ENCODE data around the gene GPSM1.

GPSM1 gene

GRCh38 chr9:136292591-136293448, 34.5 kb upstream of the GPSM1 start:
- no peak overlapping the region for H3K27ac ChIP-seq (ENCODE audit: low read depth, low read length)
- peaks cover 0 to 37% of the 10 kb centered on the region in 2 donors for H3K27me3 ChIP-seq (ENCODE audit: control insufficient read depth in 1 of 2, insufficient read depth in 2 of 2, low read length in 2 of 2)
- no peak overlapping the region for H3K9ac ChIP-seq (ENCODE audit: low read length)
- H3K4me3 ChIP-seq (ENCODE audit: low read depth in 1 of 2, low read length in 2 of 2), result no peak overlapping the region
- H3K9me3 ChIP-seq (ENCODE audit: low read length), result no peaks in the 10 kb centered on the region
- no peaks in the 10 kb centered on the region for H3K36me3 ChIP-seq (ENCODE audit: insufficient read depth, low read length)
- H3K4me1 ChIP-seq (ENCODE audit: insufficient read depth, low read length), result no peaks in the 10 kb centered on the region

- no peaks in the 10 kb centered on the region for H3K36me3 ChIP-seq (ENCODE audit: insufficient read depth, low read length)
- no peak overlapping the region for H3K9ac ChIP-seq (ENCODE audit: low read length)
- H3K9me3 ChIP-seq (ENCODE audit: low read length), result no peaks in the 10 kb centered on the region
- H3K4me3 ChIP-seq (ENCODE audit: low read depth in 1 of 2, low read length in 2 of 2), result no peak overlapping the region
- peaks cover 0 to 35% of the 10 kb centered on the region in 2 donors for H3K27me3 ChIP-seq (ENCODE audit: control insufficient read depth in 1 of 2, insufficient read depth in 2 of 2, low read length in 2 of 2)
- H3K27ac ChIP-seq (ENCODE audit: low read depth, low read length), result no peak overlapping the region
- H3K4me1 ChIP-seq (ENCODE audit: insufficient read depth, low read length), result no peaks in the 10 kb centered on the region
Measured at GRCh38 chr9:136293476-136294077, 33.8 kb upstream of the GPSM1 start.

DNA sequence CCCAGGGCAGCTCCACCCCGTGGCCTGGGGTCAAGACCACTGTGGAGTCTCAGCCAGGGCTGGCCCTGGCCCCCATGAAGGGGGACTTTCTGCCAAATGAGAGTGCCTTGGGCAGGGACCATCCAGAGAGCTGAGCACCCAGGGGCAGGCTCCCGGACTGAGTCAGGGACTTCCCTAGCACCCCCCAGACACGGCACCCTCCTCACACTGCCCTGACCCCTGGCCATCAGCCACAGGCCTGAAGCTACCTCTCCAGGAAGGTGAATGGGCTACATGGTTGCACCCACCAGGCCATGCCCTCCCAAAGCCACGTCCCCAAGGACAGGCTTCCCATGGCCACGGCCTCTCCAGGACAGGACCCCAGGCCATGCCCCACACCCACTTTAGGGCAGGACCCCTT, 32.9 kb upstream of the GPSM1 start:
- peaks cover 0 to 32% of the 10 kb centered on the region in 2 donors for H3K27me3 ChIP-seq (ENCODE audit: control insufficient read depth in 1 of 2, insufficient read depth in 2 of 2, low read length in 2 of 2)
- H3K4me1 ChIP-seq (ENCODE audit: insufficient read depth, low read length), result no peaks in the 10 kb centered on the region

DNA sequence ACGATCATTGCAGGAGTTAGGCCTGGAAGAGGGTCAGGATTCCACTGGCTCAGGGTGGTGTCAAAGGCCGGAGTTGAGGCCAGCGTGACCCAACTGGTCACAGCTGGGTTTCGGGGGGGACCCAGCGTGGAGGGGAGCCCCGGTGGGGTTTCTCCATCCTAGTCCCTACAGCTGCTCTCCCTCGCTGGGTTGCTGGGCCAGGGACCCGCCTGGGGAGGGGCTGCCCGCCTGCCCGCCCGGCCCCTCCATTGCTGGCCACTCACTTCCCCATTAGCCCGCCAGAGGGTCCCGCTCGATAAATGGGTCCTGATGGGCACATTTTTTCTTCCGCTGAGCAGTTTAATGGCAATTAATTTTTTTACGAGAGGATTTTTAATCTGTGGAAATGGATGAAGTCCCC, 32.3 kb upstream of the GPSM1 start:
- H3K4me3 ChIP-seq (ENCODE audit: low read depth in 1 of 2, low read length in 2 of 2), result no peak overlapping the region
- no peaks in the 10 kb centered on the region for H3K4me1 ChIP-seq (ENCODE audit: insufficient read depth, low read length)
- H3K9me3 ChIP-seq (ENCODE audit: low read length), result no peaks in the 10 kb centered on the region
- no peaks in the 10 kb centered on the region for H3K36me3 ChIP-seq (ENCODE audit: insufficient read depth, low read length)
- no peak overlapping the region for H3K27ac ChIP-seq (ENCODE audit: low read depth, low read length)
- peaks cover 0 to 27% of the 10 kb centered on the region in 2 donors for H3K27me3 ChIP-seq (ENCODE audit: control insufficient read depth in 1 of 2, insufficient read depth in 2 of 2, low read length in 2 of 2)
- H3K9ac ChIP-seq (ENCODE audit: low read length), result no peak overlapping the region

More for the DNA sequence above, 32.9 kb upstream of the GPSM1 start:
- no peak overlapping the region for H3K27ac ChIP-seq (ENCODE audit: low read depth, low read length)
- H3K36me3 ChIP-seq (ENCODE audit: insufficient read depth, low read length), result no peaks in the 10 kb centered on the region
- no peak overlapping the region for H3K4me3 ChIP-seq (ENCODE audit: low read depth in 1 of 2, low read length in 2 of 2)
- H3K9ac ChIP-seq (ENCODE audit: low read length), result no peak overlapping the region
- no peaks in the 10 kb centered on the region for H3K9me3 ChIP-seq (ENCODE audit: low read length)

- Histone ChIP-seq H3K36me3 (ENCODE audit: insufficient read depth, low read length) (no peaks in the 10 kb centered on the region), H3K4me3 (ENCODE audit: low read depth in 1 of 2, low read length in 2 of 2) (no peak overlapping the region), H3K9me3 (ENCODE audit: low read length) (no peaks in the 10 kb centered on the region), H3K27ac (ENCODE audit: low read depth, low read length) (no peak overlapping the region), H3K27me3 (ENCODE audit: control insufficient read depth in 1 of 2, insufficient read depth in 2 of 2, low read length in 2 of 2) (peaks cover 0 to 25% of the 10 kb centered on the region in 2 donors), H3K4me1 (ENCODE audit: insufficient read depth, low read length) (no peaks in the 10 kb centered on the region), H3K9ac (ENCODE audit: low read length) (no peak overlapping the region)
Measured at GRCh38 chr9:136295542-136296433, 31.6 kb upstream of the GPSM1 start.

GRCh38 chr9:136296434-136297015, 30.8 kb upstream of the GPSM1 start:
- peaks cover 0 to 25% of the 10 kb centered on the region in 2 donors for H3K27me3 ChIP-seq (ENCODE audit: control insufficient read depth in 1 of 2, insufficient read depth in 2 of 2, low read length in 2 of 2)
- H3K9me3 ChIP-seq (ENCODE audit: low read length), result no peaks in the 10 kb centered on the region
- no peak overlapping the region for H3K4me3 ChIP-seq (ENCODE audit: low read depth in 1 of 2, low read length in 2 of 2)
- H3K4me1 ChIP-seq (ENCODE audit: insufficient read depth, low read length), result no peaks in the 10 kb centered on the region
- no peak overlapping the region for H3K27ac ChIP-seq (ENCODE audit: low read depth, low read length)
- H3K36me3 ChIP-seq (ENCODE audit: insufficient read depth, low read length), result no peaks in the 10 kb centered on the region
- no peak overlapping the region for H3K9ac ChIP-seq (ENCODE audit: low read length)

DNA sequence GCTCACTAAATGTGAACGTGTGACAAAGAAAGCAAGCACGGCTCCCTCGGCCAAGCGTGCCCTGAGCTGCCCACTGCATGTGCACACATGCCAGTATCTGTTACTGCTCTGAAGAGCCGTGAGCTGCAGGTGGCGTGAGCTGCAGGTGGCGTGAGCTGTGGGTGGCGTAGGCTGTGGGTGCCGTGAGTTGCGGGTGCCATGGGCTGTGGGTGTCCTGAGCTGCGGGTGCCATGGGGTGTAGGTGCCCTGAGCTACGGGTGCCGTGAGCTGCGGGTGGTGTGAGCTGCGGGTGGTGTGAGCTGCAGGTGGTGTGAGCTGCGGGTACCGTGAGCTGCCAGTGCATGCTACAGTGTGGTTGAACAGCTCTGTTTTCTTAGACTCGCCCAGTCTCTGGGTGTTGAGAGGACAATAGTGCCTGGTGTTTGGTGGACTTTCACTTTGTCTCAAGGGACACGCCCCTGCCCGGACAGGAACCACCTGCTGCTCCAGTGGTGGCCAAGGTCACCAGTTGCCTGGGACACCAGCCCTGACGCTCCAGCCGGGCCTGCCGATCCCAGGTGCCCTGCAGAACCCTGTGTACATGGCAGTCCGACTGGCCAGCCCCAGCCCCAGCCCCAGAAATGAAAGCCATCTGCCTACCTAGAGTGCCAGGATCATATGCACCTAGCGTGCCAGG, 30.2 kb upstream of the GPSM1 start:
- Histone ChIP-seq H3K9me3 (ENCODE audit: low read length) (no peaks in the 10 kb centered on the region), H3K27me3 (ENCODE audit: control insufficient read depth in 1 of 2, insufficient read depth in 2 of 2, low read length in 2 of 2) (peaks cover 0 to 25% of the 10 kb centered on the region in 2 donors), H3K9ac (ENCODE audit: low read length) (no peak overlapping the region), H3K4me3 (ENCODE audit: low read depth in 1 of 2, low read length in 2 of 2) (no peak overlapping the region), H3K36me3 (ENCODE audit: insufficient read depth, low read length) (no peaks in the 10 kb centered on the region), H3K27ac (ENCODE audit: low read depth, low read length) (no peak overlapping the region), H3K4me1 (ENCODE audit: insufficient read depth, low read length) (no peaks in the 10 kb centered on the region)

- Histone ChIP-seq H3K9me3 (ENCODE audit: low read length) (no peaks in the 10 kb centered on the region), H3K4me3 (ENCODE audit: low read depth in 1 of 2, low read length in 2 of 2) (no peak overlapping the region), H3K27ac (ENCODE audit: low read depth, low read length) (no peak overlapping the region), H3K36me3 (ENCODE audit: insufficient read depth, low read length) (no peaks in the 10 kb centered on the region), H3K9ac (ENCODE audit: low read length) (no peak overlapping the region), H3K27me3 (ENCODE audit: control insufficient read depth in 1 of 2, insufficient read depth in 2 of 2, low read length in 2 of 2) (peaks cover 0 to 25% of the 10 kb centered on the region in 2 donors), H3K4me1 (ENCODE audit: insufficient read depth, low read length) (no peaks in the 10 kb centered on the region)
Measured at GRCh38 chr9:136297766-136298735, 29.3 kb upstream of the GPSM1 start.

GRCh38 chr9:136299116-136299515, 28.2 kb upstream of the GPSM1 start:
- H3K27me3 ChIP-seq (ENCODE audit: control insufficient read depth in 1 of 2, insufficient read depth in 2 of 2, low read length in 2 of 2), result peaks cover 0 to 25% of the 10 kb centered on the region in 2 donors
- H3K9me3 ChIP-seq (ENCODE audit: low read length), result no peaks in the 10 kb centered on the region
- no peaks in the 10 kb centered on the region for H3K36me3 ChIP-seq (ENCODE audit: insufficient read depth, low read length)
- H3K4me1 ChIP-seq (ENCODE audit: insufficient read depth, low read length), result no peaks in the 10 kb centered on the region
- no peak overlapping the region for H3K9ac ChIP-seq (ENCODE audit: low read length)
- no peak overlapping the region for H3K4me3 ChIP-seq (ENCODE audit: low read depth in 1 of 2, low read length in 2 of 2)
- no peak overlapping the region for H3K27ac ChIP-seq (ENCODE audit: low read depth, low read length)

DNA sequence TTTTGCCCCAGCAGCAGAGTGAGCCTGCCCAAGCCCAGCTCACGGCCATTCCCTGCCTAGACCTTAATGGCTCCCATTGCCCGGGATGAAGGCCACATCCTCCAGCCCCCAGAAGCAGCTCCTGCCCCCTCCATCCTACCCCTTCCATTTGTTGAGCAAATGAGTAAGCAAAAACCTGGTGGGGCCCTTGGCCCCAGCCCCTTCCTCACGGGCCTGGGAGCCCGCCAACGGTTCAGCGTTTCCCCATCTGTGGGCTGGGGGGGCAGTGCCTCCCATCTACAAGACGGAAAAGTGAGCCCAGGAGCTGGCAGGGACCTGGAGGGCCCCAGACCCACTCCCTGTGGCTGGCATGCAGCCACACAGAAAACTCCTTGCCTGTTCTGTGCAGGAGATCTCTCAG, 27.8 kb upstream of the GPSM1 start:
- H3K27ac ChIP-seq (ENCODE audit: low read depth, low read length), result no peak overlapping the region
- peaks cover 0 to 29% of the 10 kb centered on the region in 2 donors for H3K27me3 ChIP-seq (ENCODE audit: control insufficient read depth in 1 of 2, insufficient read depth in 2 of 2, low read length in 2 of 2)

More for the DNA sequence above, 27.8 kb upstream of the GPSM1 start:
- H3K9ac ChIP-seq (ENCODE audit: low read length), result no peak overlapping the region
- H3K4me1 ChIP-seq (ENCODE audit: insufficient read depth, low read length), result no peaks in the 10 kb centered on the region
- H3K4me3 ChIP-seq (ENCODE audit: low read depth in 1 of 2, low read length in 2 of 2), result no peak overlapping the region
- no peaks in the 10 kb centered on the region for H3K9me3 ChIP-seq (ENCODE audit: low read length)
- no peaks in the 10 kb centered on the region for H3K36me3 ChIP-seq (ENCODE audit: insufficient read depth, low read length)

Measured in muscle layer of colon (tissue), 2 donors.